Smooth muscle cell (in vitro differentiated cells): ENCODE measurements around the gene OR6C75. TPM values are rescaled to one million over a fixed set of nuclear protein-coding genes. Genes with fewer than 3 reads are reported as not detected.
"Not testable (repeated sequence)": the region's sequence is repeated elsewhere in the genome, so short reads cannot be mapped to it uniquely, and the experiment has no call there.

Experiments used
- DNase-seq: peaks from one replicate; lab custom pipeline; 2025; ENCODE audit not compliant: unreplicated experiment; lab: John Stamatoyannopoulos, UW
- H2AFZ ChIP-seq: fragments of 200-600 bp; sonication (generic); 2 replicates; pipeline ENCODE4 v1.6.0; 2016; ENCODE audit warnings: antibody characterized with exemption, low read depth, mild to moderate bottlenecking
- H3F3A ChIP-seq: fragments of 200-600 bp; sonication (generic); 2 replicates; pipeline ENCODE4 v1.6.0; 2017; ENCODE audit warnings: antibody characterized with exemption, low read depth
- H3K27ac ChIP-seq: fragments of 200-600 bp; sonication (generic); 2 replicates; pipeline ENCODE4 v1.5.1; 2016; ENCODE audit warnings: low read depth, mild to moderate bottlenecking
- H3K27me3 ChIP-seq: fragments of 200-600 bp; sonication (generic); 2 replicates; pipeline ENCODE4 v1.6.1; 2016; ENCODE audit warnings: low read depth, mild to moderate bottlenecking
- H3K36me3 ChIP-seq: fragments of 200-600 bp; sonication (generic); 2 replicates; pipeline ENCODE4 v1.5.1; 2016; ENCODE audit warnings: low read depth
- H3K4me1 ChIP-seq: fragments of 200-600 bp; sonication (generic); 2 replicates; pipeline ENCODE4 v1.5.1; 2016; ENCODE audit warnings: low read depth
- H3K4me2 ChIP-seq: fragments of 200-600 bp; sonication (generic); 2 replicates; pipeline ENCODE4 v1.6.0; 2016; ENCODE audit warnings: mild to moderate bottlenecking
- H3K4me3 ChIP-seq: fragments of 200-600 bp; sonication (generic); 2 replicates; pipeline ENCODE4 v1.5.1; 2016; ENCODE audit warnings: mild to moderate bottlenecking
- H3K79me2 ChIP-seq: fragments of 200-600 bp; sonication (generic); 2 replicates; pipeline ENCODE4 v1.6.0; 2016; ENCODE audit warnings: low read depth, mild to moderate bottlenecking
- H3K9ac ChIP-seq: fragments of 200-600 bp; sonication (generic); 2 replicates; pipeline ENCODE4 v1.6.0; 2016; ENCODE audit warnings: low read depth
- H3K9me3 ChIP-seq: fragments of 200-600 bp; sonication (generic); replicated peaks from 2 replicates; pipeline ENCODE4 v1.5.1; 2016; ENCODE audit warnings: low read depth
- H4K20me1 ChIP-seq: fragments of 200-600 bp; sonication (generic); 2 replicates; pipeline ENCODE4 v1.6.0; 2016; ENCODE audit warnings: low read depth
- WGBS: methylation state at CpG from one replicate; pipeline ENCODE4 v1.1.7; 2016; ENCODE audit warnings: low lambda C conversion rate; 5-methylcytosine and 5-hydroxymethylcytosine counted together
- polyA plus RNA-seq: library from polyadenylated mRNA; unstranded; fragments of >200 nt; fragmentation: Nextera tagmentation; extraction: Ambion mirVana; gene quantifications from 2 replicates; pipeline ENCODE4 v1.2.1, GENCODE V29; 2016
- total RNA-seq: library from RNA; depleted of rRNA; stranded (reverse); fragments of >200 nt; gene quantifications from 2 replicates; pipeline ENCODE4 v1.2.3, GENCODE V29; 2014
- TF ChIP-seq, protein P1 (sequence below): fragments of 200-600 bp; sonication (generic); IDR thresholded peaks from 2 replicates; pipeline ENCODE4 v1.5.1; 2017; ENCODE audit warnings: borderline replicate concordance, mild to moderate bottlenecking, antibody characterized with exemption; ENCODE audit not compliant: insufficient read depth, poor library complexity, severe bottlenecking

Gene OR6C75
- total and polyA plus RNA-seq, 2 experiments from 2014 or later, result not detected

DNA sequence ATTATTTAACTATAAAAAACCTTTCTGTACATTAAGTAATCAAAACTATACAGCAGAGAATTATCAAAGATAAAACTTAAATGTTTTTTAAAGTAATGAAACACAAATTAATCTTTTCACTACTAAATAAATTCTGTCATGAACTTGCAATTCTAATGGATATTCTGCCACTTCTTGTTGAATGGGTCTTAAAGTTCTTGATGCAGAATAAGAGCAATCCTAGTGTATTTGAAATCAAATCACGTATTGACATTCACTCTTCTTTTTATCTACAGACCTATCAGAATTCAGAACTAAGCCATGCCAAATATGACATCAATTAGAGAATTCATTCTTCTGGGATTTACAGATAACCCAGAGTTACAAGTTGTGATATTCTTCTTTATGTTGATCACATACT is 37.5 kb downstream of the OR6C75 start, which contains the start of gene OR6C65:
Gene OR6C65, plus strand, starts transcription at position 301 of the 400 bp plus-strand sequence. Its CDS starts 0 bp downstream, at position 301.
- Histone ChIP-seq H3K27ac (no peak within 1 kb of the TSS), H2AFZ (no peak within 1 kb of the TSS), H3K27me3 (no peaks in the 10 kb centered on the region), H3K9me3 (no peaks in the 10 kb centered on the region), H3F3A (no peaks in the 10 kb centered on the region), H3K4me2 (no peak within 1 kb of the TSS), H3K79me2 (no peaks in the 10 kb centered on the region), H3K4me1 (no peaks in the 10 kb centered on the region), H3K36me3 (no peaks in the 10 kb centered on the region), H3K4me3 (no peak within 1 kb of the TSS), H3K9ac (no peak within 1 kb of the TSS), H4K20me1 (no peaks in the 10 kb centered on the region)
- 98% methylated on average over 1 of the region's 1 CpG for WGBS
- TF ChIP-seq, protein P1, sequence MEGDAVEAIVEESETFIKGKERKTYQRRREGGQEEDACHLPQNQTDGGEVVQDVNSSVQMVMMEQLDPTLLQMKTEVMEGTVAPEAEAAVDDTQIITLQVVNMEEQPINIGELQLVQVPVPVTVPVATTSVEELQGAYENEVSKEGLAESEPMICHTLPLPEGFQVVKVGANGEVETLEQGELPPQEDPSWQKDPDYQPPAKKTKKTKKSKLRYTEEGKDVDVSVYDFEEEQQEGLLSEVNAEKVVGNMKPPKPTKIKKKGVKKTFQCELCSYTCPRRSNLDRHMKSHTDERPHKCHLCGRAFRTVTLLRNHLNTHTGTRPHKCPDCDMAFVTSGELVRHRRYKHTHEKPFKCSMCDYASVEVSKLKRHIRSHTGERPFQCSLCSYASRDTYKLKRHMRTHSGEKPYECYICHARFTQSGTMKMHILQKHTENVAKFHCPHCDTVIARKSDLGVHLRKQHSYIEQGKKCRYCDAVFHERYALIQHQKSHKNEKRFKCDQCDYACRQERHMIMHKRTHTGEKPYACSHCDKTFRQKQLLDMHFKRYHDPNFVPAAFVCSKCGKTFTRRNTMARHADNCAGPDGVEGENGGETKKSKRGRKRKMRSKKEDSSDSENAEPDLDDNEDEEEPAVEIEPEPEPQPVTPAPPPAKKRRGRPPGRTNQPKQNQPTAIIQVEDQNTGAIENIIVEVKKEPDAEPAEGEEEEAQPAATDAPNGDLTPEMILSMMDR, result no peak
- DNase-seq, result no peak

DNA sequence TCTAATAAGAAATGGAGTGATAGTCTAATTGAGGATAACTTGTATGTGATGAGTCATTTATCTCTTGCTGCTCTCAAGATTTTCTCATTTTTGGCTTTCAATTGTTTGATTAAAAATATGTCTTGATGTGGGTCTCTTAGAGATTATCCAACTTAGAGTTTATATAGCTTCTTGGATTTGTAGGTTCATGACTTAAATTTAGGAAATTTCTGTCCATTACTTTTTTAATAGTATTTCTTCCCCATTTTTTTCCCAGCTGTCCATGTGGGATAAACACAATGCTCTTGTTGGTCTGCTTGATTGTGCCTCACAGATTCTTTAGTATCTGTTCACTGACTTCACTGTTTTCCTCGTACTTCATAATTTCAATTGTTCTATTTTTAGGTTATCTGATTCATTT is 45.1 kb downstream of the OR6C75 start:
- Histone ChIP-seq H3K36me3 (no peaks in the 10 kb centered on the region), H3K27ac (no peak overlapping the region), H3K4me3 (no peak overlapping the region), H2AFZ (no peak overlapping the region), H3K4me2 (no peak overlapping the region), H3K9me3 (no peaks in the 10 kb centered on the region), H4K20me1 (no peaks in the 10 kb centered on the region), H3F3A (no peaks in the 10 kb centered on the region), H3K4me1 (no peaks in the 10 kb centered on the region), H3K9ac (no peak overlapping the region), H3K79me2 (no peaks in the 10 kb centered on the region), H3K27me3 (no peaks in the 10 kb centered on the region)
- TF ChIP-seq, protein P1, result no peak
- WGBS, result 55% methylated on average over 1 of the region's 1 CpG
- no peak for DNase-seq

DNA sequence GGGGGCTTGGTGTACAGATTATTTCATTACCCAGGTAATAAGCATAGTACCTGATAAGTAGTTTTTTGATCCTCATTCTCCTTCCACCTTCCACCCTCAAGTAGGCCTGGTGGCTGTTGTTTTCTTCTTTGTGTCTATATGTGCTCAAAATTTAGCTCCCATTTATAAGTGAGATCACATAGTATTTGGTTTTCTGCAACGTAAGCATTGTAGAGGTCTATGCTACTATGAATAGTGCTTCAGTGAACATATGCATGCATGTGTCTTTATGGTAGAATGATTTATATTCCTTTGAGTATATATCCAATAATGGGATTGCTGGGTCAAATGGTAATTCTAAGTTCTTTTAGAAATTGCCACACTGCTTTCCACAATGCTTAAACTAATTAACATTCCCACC is 46.4 kb downstream of the OR6C75 start:
- not testable (repeated sequence) for H3K27me3 ChIP-seq, H3K4me1 ChIP-seq, H3F3A ChIP-seq, H3K27ac ChIP-seq, H3K79me2 ChIP-seq, H4K20me1 ChIP-seq, DNase-seq, H3K9me3 ChIP-seq, H3K4me2 ChIP-seq, H2AFZ ChIP-seq, H3K36me3 ChIP-seq, H3K9ac ChIP-seq, H3K4me3 ChIP-seq
- WGBS, result 96% methylated on average over 1 of the region's 1 CpG

DNA sequence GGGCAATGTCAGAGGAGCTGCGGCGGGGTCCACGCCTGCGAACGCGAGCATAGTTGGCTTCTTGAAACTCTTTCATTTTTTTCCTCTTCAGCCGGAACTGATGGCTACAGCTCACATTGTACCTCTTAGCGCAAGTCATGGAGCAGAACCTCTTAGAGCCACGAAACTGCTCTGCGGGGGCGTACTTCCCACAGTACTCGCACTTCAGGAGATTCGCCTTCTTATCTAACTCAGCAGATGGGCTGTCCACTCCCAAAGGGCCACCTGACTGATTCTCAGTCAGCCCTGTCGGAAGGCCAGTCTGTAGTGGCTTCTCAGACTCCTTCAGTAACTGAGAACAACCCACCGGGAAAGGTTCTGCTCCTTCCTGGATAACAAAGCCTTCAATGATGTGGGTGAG is 49.4 kb downstream of the OR6C75 start:
- H3K9ac ChIP-seq, H3K36me3 ChIP-seq, DNase-seq: not testable (repeated sequence)

DNA sequence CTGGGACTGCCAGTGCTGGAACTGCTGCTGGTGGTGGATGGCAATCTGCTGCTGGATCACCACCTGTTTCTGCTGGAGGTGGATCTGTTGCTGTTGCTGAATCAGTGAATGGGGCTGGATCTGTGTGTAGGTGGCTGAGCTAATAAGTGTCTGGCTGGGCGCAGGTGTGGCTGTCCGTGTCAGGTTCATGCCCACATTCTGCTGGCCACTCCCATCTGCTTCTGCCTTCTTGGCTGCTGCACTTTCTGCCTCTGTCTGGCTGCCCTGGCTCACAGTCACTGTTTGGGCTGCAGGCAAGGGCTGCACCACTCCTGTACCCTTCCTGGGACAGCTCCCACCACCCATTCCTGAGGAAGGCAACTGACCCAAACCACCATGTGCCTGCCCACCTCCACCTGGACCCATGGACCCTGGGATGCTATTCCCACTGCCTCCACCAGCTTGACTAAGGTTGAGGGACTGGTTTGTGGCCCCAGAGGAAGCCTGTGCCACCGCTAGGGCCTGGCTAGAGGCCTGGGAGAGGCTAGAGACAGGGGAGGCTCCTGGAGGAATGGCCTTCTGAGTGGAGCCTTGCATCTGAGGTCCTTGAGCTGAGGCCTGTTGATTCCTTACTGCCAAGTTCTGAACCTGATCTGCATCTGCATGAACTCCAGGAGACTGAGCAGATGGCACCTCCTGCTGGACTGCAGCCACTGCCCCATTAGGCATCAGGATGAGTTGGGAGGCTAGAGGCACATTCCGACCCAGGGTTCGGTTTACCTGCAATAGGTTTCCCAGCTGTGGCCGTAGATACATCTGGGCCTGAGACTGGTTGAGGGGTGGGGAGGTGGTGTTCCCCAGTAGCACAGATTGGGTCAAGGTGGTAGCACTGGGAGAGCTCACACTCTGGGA is 51.0 kb downstream of the OR6C75 start:
- not testable (repeated sequence) for H3K4me1 ChIP-seq, H3K9me3 ChIP-seq, H2AFZ ChIP-seq, H3K79me2 ChIP-seq, DNase-seq, H3F3A ChIP-seq, H3K9ac ChIP-seq, H3K36me3 ChIP-seq, H4K20me1 ChIP-seq, H3K4me3 ChIP-seq, H3K27me3 ChIP-seq, H3K4me2 ChIP-seq, H3K27ac ChIP-seq
- 90% methylated on average over 5 of the region's 6 CpGs for WGBS

More for the DNA sequence above, 49.4 kb downstream of the OR6C75 start:
- not testable (repeated sequence) for H3K4me3 ChIP-seq, H3K79me2 ChIP-seq, H4K20me1 ChIP-seq, H3K27me3 ChIP-seq, H3K4me1 ChIP-seq, H3K9me3 ChIP-seq, H2AFZ ChIP-seq, H3K27ac ChIP-seq, H3K4me2 ChIP-seq, H3F3A ChIP-seq
- 94% methylated on average over 15 of the region's 15 CpGs for WGBS

DNA sequence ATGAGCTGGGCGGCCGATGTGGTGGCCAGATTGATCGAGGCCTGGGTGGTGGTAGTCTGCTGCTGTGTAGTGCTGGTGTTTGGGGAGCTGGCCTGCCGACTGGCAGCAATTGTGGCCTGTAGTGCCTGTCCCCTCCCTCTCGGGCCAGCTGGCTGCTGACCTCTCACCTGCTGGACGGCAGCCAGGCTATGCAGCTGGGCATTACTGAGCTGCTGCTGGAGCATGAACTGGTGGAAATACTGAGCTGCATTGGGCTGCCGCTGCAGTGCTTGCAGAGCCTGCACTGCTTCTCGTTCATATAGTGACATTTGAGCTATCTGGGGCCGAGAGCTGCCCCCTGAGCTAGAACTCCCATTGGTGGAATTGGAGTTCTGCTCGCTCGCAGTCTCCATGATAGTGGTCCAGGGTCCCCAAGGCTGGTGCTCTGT is 51.6 kb downstream of the OR6C75 start:
- DNase-seq, H3K4me1 ChIP-seq, H3K36me3 ChIP-seq, H3K27me3 ChIP-seq, H3K9ac ChIP-seq, H3K27ac ChIP-seq, H4K20me1 ChIP-seq, H3K9me3 ChIP-seq, H3F3A ChIP-seq, H3K79me2 ChIP-seq, H2AFZ ChIP-seq: not testable (repeated sequence)
- Histone ChIP-seq H3K4me2 (peak overlapping the region; percentile 71), H3K4me3 (peak overlapping the region; percentile 41)
- 60% methylated on average over 11 of the region's 11 CpGs for WGBS

DNA sequence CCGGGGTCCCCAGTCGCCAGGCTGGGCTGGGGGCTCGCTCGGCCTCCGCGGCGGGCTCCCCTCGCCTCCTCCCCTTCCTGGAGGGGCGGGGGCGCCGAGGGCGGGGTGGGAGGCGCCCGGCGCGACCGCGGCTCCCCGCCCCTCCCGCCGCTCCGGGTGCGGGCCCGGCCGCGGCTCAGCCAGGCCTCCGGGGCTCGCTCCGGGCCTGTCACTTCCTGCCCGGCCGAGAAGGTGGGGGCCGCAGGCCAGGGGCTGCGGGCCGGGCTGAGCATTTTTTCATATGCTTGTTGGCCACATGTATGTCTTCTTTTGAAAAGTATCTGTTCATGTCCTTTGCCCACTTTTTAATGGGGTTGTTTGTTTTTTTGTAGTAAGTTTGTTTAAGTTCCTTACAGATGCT is 52.1 kb downstream of the OR6C75 start:
- peak overlapping the region; percentile 86 for H3K4me2 ChIP-seq
- H3K79me2 ChIP-seq, H3K4me1 ChIP-seq, H3F3A ChIP-seq, DNase-seq, H3K27ac ChIP-seq, H4K20me1 ChIP-seq, H3K9ac ChIP-seq, H3K9me3 ChIP-seq, H3K36me3 ChIP-seq, H3K27me3 ChIP-seq: not testable (repeated sequence)
- H3K4me3 ChIP-seq, result peak overlapping the region; percentile 41
- peak overlapping the region; percentile 99 for H2AFZ ChIP-seq
- 3% methylated on average over 5 of the region's 34 CpGs for WGBS
